ENCODE data around the gene ABCE1. TPM values are rescaled to one million over a fixed set of nuclear protein-coding genes. Genes with fewer than 3 reads are reported as not detected.

The ABCE1 gene
- total RNA-seq: 80.7 and 90.5 TPM in 2 replicates

DNA sequence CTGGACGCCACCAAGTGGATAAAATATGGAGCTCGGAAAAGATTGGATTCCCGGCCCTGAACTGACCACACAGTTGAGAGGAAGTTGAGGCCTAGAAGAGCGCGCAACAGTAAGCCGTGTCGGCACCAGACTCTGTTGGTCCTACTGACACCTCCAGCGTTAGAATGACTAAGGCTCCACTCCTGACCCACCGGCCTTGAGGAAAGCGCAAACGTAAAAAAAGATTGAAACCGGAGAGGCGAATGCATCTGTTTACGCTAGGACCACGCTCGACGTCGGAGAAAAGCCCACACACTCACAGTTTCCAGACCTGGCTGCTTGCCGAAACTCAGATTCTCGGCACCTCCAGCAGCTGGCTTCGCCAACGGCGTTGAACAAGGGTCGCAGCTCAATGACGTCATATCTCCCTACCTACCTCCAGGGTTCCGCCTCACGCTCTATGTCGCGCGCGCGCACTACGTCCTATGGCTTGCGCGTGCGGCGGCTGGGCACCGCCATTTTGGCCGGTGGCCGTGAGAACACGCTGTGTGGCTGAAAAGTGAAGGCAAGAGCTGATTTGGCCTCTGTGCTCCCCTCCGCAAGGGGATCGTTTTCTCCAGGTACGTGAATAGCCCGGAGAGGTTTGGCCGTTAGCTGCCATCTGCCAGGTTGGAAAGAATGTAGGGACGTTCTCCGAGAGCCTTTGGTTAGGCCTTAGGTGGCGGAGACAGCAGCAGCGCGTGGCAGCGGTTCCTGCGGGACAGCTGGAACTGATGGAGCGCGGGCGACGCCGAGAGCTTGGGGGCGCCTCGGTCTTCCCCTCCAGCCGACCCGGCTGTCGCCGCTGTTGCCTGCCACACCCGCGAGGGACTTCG is at the start of gene ABCE1, which contains the start of gene ANAPC10:
TSS of gene ABCE1 (plus strand) at position 491 of the 854 bp plus-strand sequence. CDS start 6,102 bp downstream, outside the sequence.
TSS of gene ANAPC10 (minus strand) at position 376 of the 854 bp plus-strand sequence. CDS start 2,097 bp downstream, outside the sequence.
- Histone ChIP-seq H3K36me3 (ENCODE audit: insufficient read depth, low read length) (peaks cover 22% of the 10 kb centered on the region), H3K27me3 (ENCODE audit: insufficient read depth, low read length) (no peaks in the 10 kb centered on the region), H3K4me2 (ENCODE audit: insufficient read depth, low read length) (peak within 1 kb of the TSS; percentile 87), H4K20me1 (ENCODE audit: insufficient read depth, low read length) (peaks cover 5% of the 10 kb centered on the region), H3K4me3 (ENCODE audit: insufficient read depth, low read length) (peak within 1 kb of the TSS; percentile 92), H3K27ac (ENCODE audit: low read depth, low read length) (peak within 1 kb of the TSS; percentile 97), H3K4me1 (ENCODE audit: insufficient read depth, low read length) (peaks cover 26% of the 10 kb centered on the region), H2AFZ (ENCODE audit: low read length) (peak within 1 kb of the TSS; percentile 99), H3K79me2 (ENCODE audit: insufficient read depth, low read length) (peaks cover 87% of the 10 kb centered on the region), H3K9me3 (ENCODE audit: low read depth, low read length) (peaks cover 5% of the 10 kb centered on the region)
- peak; percentile 92 for DNase-seq (ENCODE audit: insufficient read length, low spot score, missing footprints)
- peak; percentile 51 for TF ChIP-seq CTCF (IDR thresholded peaks at IDR 0.05; ENCODE audit: extremely low read depth, low read depth, low read length)

GRCh38 chr4:145048817-145049216 is 49.3 kb upstream of the ABCE1 start:
- Histone ChIP-seq H3K27me3 (ENCODE audit: insufficient read depth, low read length) (no peaks in the 10 kb centered on the region), H3K36me3 (ENCODE audit: insufficient read depth, low read length) (no peaks in the 10 kb centered on the region), H2AFZ (ENCODE audit: low read length) (no peak overlapping the region), H3K27ac (ENCODE audit: low read depth, low read length) (no peak overlapping the region), H3K4me1 (ENCODE audit: insufficient read depth, low read length) (peaks cover 16% of the 10 kb centered on the region), H3K4me3 (ENCODE audit: insufficient read depth, low read length) (no peak overlapping the region), H4K20me1 (ENCODE audit: insufficient read depth, low read length) (no peaks in the 10 kb centered on the region), H3K4me2 (ENCODE audit: insufficient read depth, low read length) (no peak overlapping the region), H3K9me3 (ENCODE audit: low read depth, low read length) (no peaks in the 10 kb centered on the region), H3K79me2 (ENCODE audit: insufficient read depth, low read length) (peaks cover 5% of the 10 kb centered on the region)
- DNase-seq (ENCODE audit: insufficient read length, low spot score, missing footprints): no peak
- no peak for TF ChIP-seq CTCF (IDR thresholded peaks at IDR 0.05; ENCODE audit: extremely low read depth, low read depth, low read length)

- H3K27ac ChIP-seq (ENCODE audit: low read depth, low read length): no peak overlapping the region
- no peaks in the 10 kb centered on the region for H4K20me1 ChIP-seq (ENCODE audit: insufficient read depth, low read length)
- H3K79me2 ChIP-seq (ENCODE audit: insufficient read depth, low read length): peaks cover 5% of the 10 kb centered on the region
- no peak overlapping the region for H3K4me2 ChIP-seq (ENCODE audit: insufficient read depth, low read length)
- H3K4me3 ChIP-seq (ENCODE audit: insufficient read depth, low read length): no peak overlapping the region
- no peak for DNase-seq (ENCODE audit: insufficient read length, low spot score, missing footprints)
- H2AFZ ChIP-seq (ENCODE audit: low read length): no peak overlapping the region
- peaks cover 16% of the 10 kb centered on the region for H3K4me1 ChIP-seq (ENCODE audit: insufficient read depth, low read length)
- TF ChIP-seq CTCF (IDR thresholded peaks at IDR 0.05; ENCODE audit: extremely low read depth, low read depth, low read length): no peak
- H3K36me3 ChIP-seq (ENCODE audit: insufficient read depth, low read length): no peaks in the 10 kb centered on the region
- no peaks in the 10 kb centered on the region for H3K9me3 ChIP-seq (ENCODE audit: low read depth, low read length)
- no peaks in the 10 kb centered on the region for H3K27me3 ChIP-seq (ENCODE audit: insufficient read depth, low read length)
Measured at GRCh38 chr4:145049241-145049640, 48.9 kb upstream of the ABCE1 start.

DNA sequence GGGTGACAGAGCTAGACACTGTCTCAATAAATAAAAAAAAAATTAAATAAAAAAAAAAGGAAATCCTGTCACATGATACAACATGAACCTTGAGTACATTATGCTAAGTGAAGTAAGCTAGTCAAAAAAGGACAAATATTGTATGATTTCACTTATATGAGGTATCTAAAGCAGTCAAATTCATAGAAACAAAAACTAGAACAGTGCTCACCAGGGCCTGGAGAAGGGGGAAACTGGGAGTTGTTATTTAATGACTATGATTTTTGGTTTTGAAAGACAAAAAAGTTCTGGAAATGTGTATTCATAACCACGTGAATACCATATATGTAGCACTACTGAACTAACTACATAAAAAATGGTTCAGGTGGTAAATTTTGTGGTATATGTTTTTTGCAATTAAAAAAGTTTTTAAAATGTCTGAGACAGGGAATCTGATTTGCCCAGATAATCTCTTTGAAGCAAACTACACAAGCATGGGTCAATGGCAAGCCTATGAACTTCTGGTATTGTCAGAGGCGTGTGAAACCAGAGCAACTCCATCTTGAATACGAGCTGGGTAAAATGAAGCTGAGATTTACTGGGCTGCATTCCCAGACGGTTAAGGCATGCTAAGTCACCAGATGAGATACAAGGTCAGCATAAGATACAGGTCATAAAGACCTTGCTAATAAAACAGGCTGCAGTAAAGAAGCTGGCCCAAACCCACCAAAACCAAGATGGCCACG is 42.4 kb upstream of the ABCE1 start:
- Histone ChIP-seq H2AFZ (ENCODE audit: low read length) (no peak overlapping the region), H3K36me3 (ENCODE audit: insufficient read depth, low read length) (no peaks in the 10 kb centered on the region), H3K4me2 (ENCODE audit: insufficient read depth, low read length) (no peak overlapping the region), H3K4me3 (ENCODE audit: insufficient read depth, low read length) (no peak overlapping the region), H3K4me1 (ENCODE audit: insufficient read depth, low read length) (no peaks in the 10 kb centered on the region), H3K27me3 (ENCODE audit: insufficient read depth, low read length) (no peaks in the 10 kb centered on the region), H3K79me2 (ENCODE audit: insufficient read depth, low read length) (peaks cover 2% of the 10 kb centered on the region), H3K27ac (ENCODE audit: low read depth, low read length) (no peak overlapping the region), H4K20me1 (ENCODE audit: insufficient read depth, low read length) (no peaks in the 10 kb centered on the region), H3K9me3 (ENCODE audit: low read depth, low read length) (no peaks in the 10 kb centered on the region)
- no peak for TF ChIP-seq CTCF (IDR thresholded peaks at IDR 0.05; ENCODE audit: extremely low read depth, low read depth, low read length)
- DNase-seq (ENCODE audit: insufficient read length, low spot score, missing footprints): no peak
